CD4-positive, alpha-beta T cell treated with Interferon gamma for 1 hour (primary cell): ENCODE results near the gene FBXL17.

ENCODE experiments used
- DNase-seq: peaks from one replicate; pipeline ENCODE4 v3.0.0-alpha.2; 2020

Gene FBXL17

GRCh38 chr5:107982703-107983425 is 399.0 kb downstream of the FBXL17 start:
- no peak for DNase-seq

GRCh38 chr5:107980923-107981692 is 400.8 kb downstream of the FBXL17 start:
- DNase-seq: no peak

GRCh38 chr5:107979900-107980299 is 402.0 kb downstream of the FBXL17 start:
- no peak for DNase-seq

- DNase-seq: no peak
Measured at GRCh38 chr5:107979291-107979690, 402.6 kb downstream of the FBXL17 start.

- DNase-seq: no peak
Measured at GRCh38 chr5:107977550-107978071, 404.3 kb downstream of the FBXL17 start.

GRCh38 chr5:107975568-107975967 is 406.3 kb downstream of the FBXL17 start:
- DNase-seq: no peak

- no peak for DNase-seq
Measured at GRCh38 chr5:107971846-107972245, 410.1 kb downstream of the FBXL17 start.

GRCh38 chr5:107969847-107970246 is 412.1 kb downstream of the FBXL17 start:
- DNase-seq: no peak

GRCh38 chr5:107968998-107969397 is 412.9 kb downstream of the FBXL17 start:
- DNase-seq: no peak

GRCh38 chr5:107968406-107968843 is 413.5 kb downstream of the FBXL17 start:
- DNase-seq: no peak

GRCh38 chr5:107966201-107966600 is 415.7 kb downstream of the FBXL17 start:
- DNase-seq: no peak

- no peak for DNase-seq
Measured at GRCh38 chr5:107964722-107965121, 417.2 kb downstream of the FBXL17 start.

GRCh38 chr5:107959573-107960279 is 422.2 kb downstream of the FBXL17 start:
- DNase-seq: no peak

GRCh38 chr5:107958861-107959260 is 423.0 kb downstream of the FBXL17 start:
- no peak for DNase-seq

- no peak for DNase-seq
Measured at GRCh38 chr5:107958432-107958831, 423.5 kb downstream of the FBXL17 start.

- no peak for DNase-seq
Measured at GRCh38 chr5:107957051-107957450, 424.8 kb downstream of the FBXL17 start.

- DNase-seq: no peak
Measured at GRCh38 chr5:107955321-107955720, 426.6 kb downstream of the FBXL17 start.

GRCh38 chr5:107954254-107954653 is 427.6 kb downstream of the FBXL17 start:
- no peak for DNase-seq

- DNase-seq: no peak
Measured at GRCh38 chr5:107952450-107952849, 429.4 kb downstream of the FBXL17 start.

GRCh38 chr5:107951309-107951708 is 430.6 kb downstream of the FBXL17 start:
- no peak for DNase-seq

- no peak for DNase-seq
Measured at GRCh38 chr5:107950776-107951175, 431.1 kb downstream of the FBXL17 start.

- no peak for DNase-seq
Measured at GRCh38 chr5:107949688-107950341, 432.1 kb downstream of the FBXL17 start.

- DNase-seq: no peak
Measured at GRCh38 chr5:107948377-107948776, 433.5 kb downstream of the FBXL17 start.
